Smooth muscle cell (in vitro differentiated cells): ENCODE results near the gene TNC. TPM values are rescaled to one million over a fixed set of nuclear protein-coding genes. Genes with fewer than 3 reads are reported as not detected.

Experiments
- DNase-seq: peaks from one replicate; lab custom pipeline; 2025; ENCODE audit not compliant: unreplicated experiment; lab: John Stamatoyannopoulos, UW
- H2AFZ ChIP-seq: fragments of 200-600 bp; sonication (generic); 2 replicates; pipeline ENCODE4 v1.6.0; 2016; ENCODE audit warnings: antibody characterized with exemption, low read depth, mild to moderate bottlenecking
- H3F3A ChIP-seq: fragments of 200-600 bp; sonication (generic); 2 replicates; pipeline ENCODE4 v1.6.0; 2017; ENCODE audit warnings: antibody characterized with exemption, low read depth
- H3K27ac ChIP-seq: fragments of 200-600 bp; sonication (generic); 2 replicates; pipeline ENCODE4 v1.5.1; 2016; ENCODE audit warnings: low read depth, mild to moderate bottlenecking
- H3K27me3 ChIP-seq: fragments of 200-600 bp; sonication (generic); 2 replicates; pipeline ENCODE4 v1.6.1; 2016; ENCODE audit warnings: low read depth, mild to moderate bottlenecking
- H3K36me3 ChIP-seq: fragments of 200-600 bp; sonication (generic); 2 replicates; pipeline ENCODE4 v1.5.1; 2016; ENCODE audit warnings: low read depth
- H3K4me1 ChIP-seq: fragments of 200-600 bp; sonication (generic); 2 replicates; pipeline ENCODE4 v1.5.1; 2016; ENCODE audit warnings: low read depth
- H3K4me2 ChIP-seq: fragments of 200-600 bp; sonication (generic); 2 replicates; pipeline ENCODE4 v1.6.0; 2016; ENCODE audit warnings: mild to moderate bottlenecking
- H3K4me3 ChIP-seq: fragments of 200-600 bp; sonication (generic); 2 replicates; pipeline ENCODE4 v1.5.1; 2016; ENCODE audit warnings: mild to moderate bottlenecking
- H3K79me2 ChIP-seq: fragments of 200-600 bp; sonication (generic); 2 replicates; pipeline ENCODE4 v1.6.0; 2016; ENCODE audit warnings: low read depth, mild to moderate bottlenecking
- H3K9ac ChIP-seq: fragments of 200-600 bp; sonication (generic); 2 replicates; pipeline ENCODE4 v1.6.0; 2016; ENCODE audit warnings: low read depth
- H3K9me3 ChIP-seq: fragments of 200-600 bp; sonication (generic); replicated peaks from 2 replicates; pipeline ENCODE4 v1.5.1; 2016; ENCODE audit warnings: low read depth
- H4K20me1 ChIP-seq: fragments of 200-600 bp; sonication (generic); 2 replicates; pipeline ENCODE4 v1.6.0; 2016; ENCODE audit warnings: low read depth
- CTCF ChIP-seq: fragments of 200-600 bp; sonication (generic); IDR thresholded peaks from 2 replicates; pipeline ENCODE4 v1.5.1; 2017; ENCODE audit warnings: borderline replicate concordance, mild to moderate bottlenecking, antibody characterized with exemption; ENCODE audit not compliant: insufficient read depth, poor library complexity, severe bottlenecking
- WGBS: methylation state at CpG from one replicate; pipeline ENCODE4 v1.1.7; 2016; ENCODE audit warnings: low lambda C conversion rate; 5-methylcytosine and 5-hydroxymethylcytosine counted together
- polyA plus RNA-seq: library from polyadenylated mRNA; unstranded; fragments of >200 nt; fragmentation: Nextera tagmentation; extraction: Ambion mirVana; gene quantifications from 2 replicates; pipeline ENCODE4 v1.2.1, GENCODE V29; 2016
- total RNA-seq: library from RNA; depleted of rRNA; stranded (reverse); fragments of >200 nt; gene quantifications from 2 replicates; pipeline ENCODE4 v1.2.3, GENCODE V29; 2014

TNC gene
- total and polyA plus RNA-seq, 2 experiments from 2014 or later: 567 to 581 TPM

- Histone ChIP-seq H3K4me1 (no peaks in the 10 kb centered on the region), H3K4me2 (no peak overlapping the region), H3F3A (peaks cover 30% of the 10 kb centered on the region), H4K20me1 (no peaks in the 10 kb centered on the region), H3K79me2 (no peaks in the 10 kb centered on the region), H2AFZ (no peak overlapping the region), H3K9ac (no peak overlapping the region), H3K27ac (peak overlapping the region; percentile 59), H3K27me3 (no peaks in the 10 kb centered on the region), H3K36me3 (peaks cover 11% of the 10 kb centered on the region), H3K9me3 (no peaks in the 10 kb centered on the region), H3K4me3 (no peak overlapping the region)
- 59% methylated on average over 5 of the region's 5 CpGs for WGBS
- DNase-seq: no peak
- TF ChIP-seq CTCF: no peak
These were observed 92.9 kb downstream of the TNC start for GRCh38 chr9:115024925-115025535.

- no peak for DNase-seq
- no peak for TF ChIP-seq CTCF
- H3K36me3 ChIP-seq: peaks cover 6% of the 10 kb centered on the region
These were observed 95.1 kb downstream of the TNC start for GRCh38 chr9:115022760-115023434.

DNA sequence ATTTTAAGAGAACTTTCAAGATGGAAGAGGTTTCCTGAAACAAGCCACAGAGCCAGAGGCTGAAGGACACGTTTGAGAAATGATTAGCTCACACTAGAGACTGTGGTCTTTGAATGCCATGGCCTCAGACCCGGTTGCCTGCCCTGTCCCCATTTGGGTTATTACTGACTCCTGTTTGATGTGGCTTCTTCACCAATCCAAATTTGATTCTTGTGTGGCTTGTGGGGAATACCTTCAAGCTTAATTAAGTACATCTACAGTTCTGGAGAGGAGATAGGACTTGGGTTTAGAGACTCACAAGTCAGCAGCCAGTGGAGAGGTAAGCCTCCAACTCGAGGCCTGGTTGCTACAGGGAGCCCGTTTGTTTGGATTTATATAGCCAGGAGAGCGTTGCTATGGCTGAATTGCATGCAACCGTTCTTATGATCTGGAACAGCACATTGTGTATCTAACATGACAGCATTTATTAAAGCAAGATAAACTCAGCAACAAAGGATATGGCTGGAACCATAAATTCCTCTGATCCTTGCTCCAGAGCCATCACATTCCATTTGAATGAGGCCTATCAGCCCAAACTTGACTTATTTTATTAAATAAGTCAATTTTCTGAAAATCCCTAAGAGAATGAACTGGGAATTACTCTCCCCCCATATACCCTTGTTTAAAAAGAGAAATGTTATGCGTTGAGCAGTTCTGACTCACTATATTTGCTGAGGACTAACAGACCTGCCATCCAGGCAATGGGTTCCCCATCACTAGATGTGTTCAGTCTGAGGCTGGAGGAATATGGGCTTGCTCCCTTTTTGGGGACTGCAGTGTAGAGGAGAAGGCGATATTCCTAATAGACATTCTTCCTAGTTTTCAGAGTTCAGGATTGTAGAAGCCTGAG, 99.2 kb downstream of the TNC start:
- Histone ChIP-seq H3K4me2 (peak overlapping the region; percentile 13), H3K36me3 (no peaks in the 10 kb centered on the region), H3K27me3 (no peaks in the 10 kb centered on the region), H3K27ac (peak overlapping the region; percentile 88), H3F3A (peaks cover 25% of the 10 kb centered on the region), H3K4me1 (no peaks in the 10 kb centered on the region), H3K9me3 (no peaks in the 10 kb centered on the region), H3K9ac (peak overlapping the region; percentile 73), H4K20me1 (no peaks in the 10 kb centered on the region), H3K79me2 (no peaks in the 10 kb centered on the region), H3K4me3 (no peak overlapping the region), H2AFZ (no peak overlapping the region)
- 39% methylated on average over 8 of the region's 8 CpGs for WGBS
- DNase-seq: no peak
- TF ChIP-seq CTCF: no peak

More at GRCh38 chr9:115022760-115023434, 95.1 kb downstream of the TNC start:
- Histone ChIP-seq H3K4me2 (peak overlapping the region; percentile 3), H2AFZ (no peak overlapping the region), H3K27ac (peak overlapping the region; percentile 59), H3K9me3 (no peaks in the 10 kb centered on the region), H4K20me1 (no peaks in the 10 kb centered on the region), H3K9ac (no peak overlapping the region), H3K27me3 (no peaks in the 10 kb centered on the region), H3K4me1 (no peaks in the 10 kb centered on the region), H3K4me3 (no peak overlapping the region), H3F3A (peaks cover 39% of the 10 kb centered on the region), H3K79me2 (no peaks in the 10 kb centered on the region)
- 49% methylated on average over 6 of the region's 6 CpGs for WGBS
